Left lung (tissue), 10 donors: ENCODE measurements around the gene PRCP. TPM values are rescaled to one million over a fixed set of nuclear protein-coding genes. Genes with fewer than 3 reads are reported as not detected.

Experiments
- ATAC-seq: fragments of 200-7000 bp; cut with Tn5 transposase; one replicate; pipeline ENCODE4 v1.9.1; 2020; ENCODE audit warnings: moderate library complexity
- DNase-seq, 4 donors: peaks; one replicate each; pipeline ENCODE4 v3.0.0-alpha.2; 2013 to 2020
- H3K27ac ChIP-seq, 2 donors: fragments of 200-600 bp; sonication (generic) in 1 of 2; one replicate each; pipeline versions ENCODE4 v1.5.0 to v1.8.0; 2020 to 2021
- H3K27me3 ChIP-seq, 2 donors: fragments of 200-600 bp; sonication (generic) in 1 of 2; one replicate each; pipeline versions ENCODE4 v1.5.0 to v1.8.0; 2020 to 2021
- H3K36me3 ChIP-seq, 2 donors: fragments of 200-600 bp; sonication (generic) in 1 of 2; one replicate each; pipeline versions ENCODE4 v1.5.0 to v1.8.0; 2020 to 2021
- H3K4me1 ChIP-seq, 2 donors: fragments of 200-600 bp; one replicate each; pipeline ENCODE4 v1.8.0; 2021
- H3K4me3 ChIP-seq, 2 donors: fragments of 200-600 bp; sonication (generic) in 1 of 2; one replicate each; pipeline versions ENCODE4 v1.5.0 to v1.8.0; 2020 to 2021; ENCODE audit warnings: mild to moderate bottlenecking in 1 of 2
- H3K9me3 ChIP-seq, 2 donors: fragments of 200-600 bp; sonication (generic) in 1 of 2; one replicate each; pipeline versions ENCODE4 v1.5.0 to v1.8.0; 2020 to 2021
- CTCF ChIP-seq, 2 donors: fragments of 200-600 bp; sonication (generic) in 1 of 2; IDR thresholded peaks; one replicate each; pipeline versions ENCODE4 v1.5.0 to v1.8.0; 2021; ENCODE audit warnings: antibody characterized with exemption in 2 of 2
- intact Hi-C, 2 donors: fragments of 100-400 bp; cut with DNase I; formaldehyde crosslinking; loops; one replicate each; pipeline versions ENCODE4 v1.11.2 to v1.14.2; 2022
- polyA plus RNA-seq, 6 donors: library from polyadenylated mRNA; unstranded; fragments of 120-200 nt; gene quantifications; one replicate each; pipeline ENCODE4 v1.2.1, GENCODE V29; 2013; ENCODE audit not compliant: insufficient read length in 6 of 6
- total RNA-seq, 2 donors: library from RNA; stranded (reverse); fragmentation: NEBNext Ultra II Directional; extraction: Animal tissue kit (Norgen Biotek cat#: 25700); gene quantifications; one replicate each; pipeline ENCODE4 v1.2.1, GENCODE V29; 2021
- donor health status: DM: no; HTN: yes; CAD: no.
- donor health status: DM: no; HTN: no; CAD: no.

PRCP gene
- total and polyA plus RNA-seq, 8 donors = 82.4 to 261 (median 228) TPM

- no peak overlapping the region for H3K27ac ChIP-seq
- no peak overlapping the region for H3K4me3 ChIP-seq
- ATAC-seq (no peak), DNase-seq (no peak)
- H3K9me3 ChIP-seq = no peaks in the 10 kb centered on the region
- H3K36me3 ChIP-seq = no peaks in the 10 kb centered on the region
- no peaks in the 10 kb centered on the region for H3K4me1 ChIP-seq
- TF ChIP-seq CTCF (IDR thresholded peaks at IDR 0.05) = no peak
- intact Hi-C loops = no loop called here
- no peaks in the 10 kb centered on the region for H3K27me3 ChIP-seq
Observed at GRCh38 chr11:82794490-82794889, 105.7 kb downstream of the PRCP start.

GRCh38 chr11:82792822-82793569 is 107.2 kb downstream of the PRCP start:
- TF ChIP-seq CTCF (IDR thresholded peaks at IDR 0.05) = no peak

GRCh38 chr11:82792319-82792718 is 107.9 kb downstream of the PRCP start:
- no peaks in the 10 kb centered on the region for H3K4me1 ChIP-seq
- intact Hi-C loops = no loop called here
- H3K36me3 ChIP-seq = no peaks in the 10 kb centered on the region
- H3K4me3 ChIP-seq = no peak overlapping the region
- no peak overlapping the region for H3K27ac ChIP-seq
- H3K9me3 ChIP-seq = no peaks in the 10 kb centered on the region
- DNase-seq (no peak), ATAC-seq (no peak)
- no peak for TF ChIP-seq CTCF (IDR thresholded peaks at IDR 0.05)
- no peaks in the 10 kb centered on the region for H3K27me3 ChIP-seq

More at GRCh38 chr11:82792822-82793569, 107.2 kb downstream of the PRCP start:
- Histone ChIP-seq H3K27ac (no peak overlapping the region), H3K27me3 (no peaks in the 10 kb centered on the region), H3K4me3 (no peak overlapping the region), H3K36me3 (no peaks in the 10 kb centered on the region), H3K9me3 (no peaks in the 10 kb centered on the region), H3K4me1 (no peaks in the 10 kb centered on the region)
- no peak for DNase-seq
- intact Hi-C loops = no loop called here
- no peak for ATAC-seq

- Histone ChIP-seq H3K36me3 (no peaks in the 10 kb centered on the region), H3K9me3 (no peaks in the 10 kb centered on the region), H3K4me1 (no peaks in the 10 kb centered on the region), H3K27me3 (no peaks in the 10 kb centered on the region), H3K27ac (no peak overlapping the region), H3K4me3 (no peak overlapping the region)
- intact Hi-C loops = no loop called here
- TF ChIP-seq CTCF (IDR thresholded peaks at IDR 0.05) = no peak
- DNase-seq = no peak
- ATAC-seq = no peak
Observed at GRCh38 chr11:82791779-82792178, 108.5 kb downstream of the PRCP start.

GRCh38 chr11:82790723-82791484 is 109.3 kb downstream of the PRCP start:
- ATAC-seq = peak; percentile 15
- Histone ChIP-seq H3K27me3 (no peaks in the 10 kb centered on the region), H3K36me3 (no peaks in the 10 kb centered on the region), H3K9me3 (no peaks in the 10 kb centered on the region), H3K4me1 (no peaks in the 10 kb centered on the region), H3K4me3 (no peak overlapping the region), H3K27ac (no peak overlapping the region)
- DNase-seq = peak in 1 of 4 donors; percentile 4
- intact Hi-C loops = no loop called here
- no peak for TF ChIP-seq CTCF (IDR thresholded peaks at IDR 0.05)
